CD4-positive, alpha-beta T cell treated with Interleukin-17A for 4 hours (primary cell): Measurements from ENCODE around the gene FNDC3B.
"Not testable (repeated sequence)": the region's sequence is repeated elsewhere in the genome, so short reads cannot be mapped to it uniquely, and the experiment has no call there.

Experiments
- DNase-seq: peaks from one replicate; pipeline ENCODE4 v3.0.0-alpha.2; 2020; ENCODE audit warnings: mixed read lengths

The FNDC3B gene

GRCh38 chr3:172076212-172076611, 36.8 kb downstream of the FNDC3B start:
- DNase-seq: no peak

GRCh38 chr3:172077197-172077757, 37.9 kb downstream of the FNDC3B start:
- DNase-seq: no peak

- no peak for DNase-seq
Observed at GRCh38 chr3:172078244-172078643, 38.9 kb downstream of the FNDC3B start.

- DNase-seq: no peak
Observed at GRCh38 chr3:172078721-172079120, 39.3 kb downstream of the FNDC3B start.

GRCh38 chr3:172079326-172079976, 40.1 kb downstream of the FNDC3B start:
- DNase-seq: no peak

GRCh38 chr3:172080503-172080902, 41.1 kb downstream of the FNDC3B start:
- DNase-seq: no peak

- no peak for DNase-seq
Observed at GRCh38 chr3:172082269-172082668, 42.9 kb downstream of the FNDC3B start.

GRCh38 chr3:172082820-172083513, 43.6 kb downstream of the FNDC3B start:
- DNase-seq: no peak

GRCh38 chr3:172083995-172084409, 44.6 kb downstream of the FNDC3B start:
- DNase-seq: no peak

- no peak for DNase-seq
Observed at GRCh38 chr3:172084871-172085556, 45.6 kb downstream of the FNDC3B start.

- no peak for DNase-seq
Observed at GRCh38 chr3:172085557-172085895, 46.1 kb downstream of the FNDC3B start.

- DNase-seq: no peak
Observed at GRCh38 chr3:172086071-172086470, 46.7 kb downstream of the FNDC3B start.

- no peak for DNase-seq
Observed at GRCh38 chr3:172087198-172087597, 47.8 kb downstream of the FNDC3B start.

GRCh38 chr3:172087602-172088580, 48.5 kb downstream of the FNDC3B start:
- no peak for DNase-seq

- no peak for DNase-seq
Observed at GRCh38 chr3:172089250-172089649, 49.9 kb downstream of the FNDC3B start.

- DNase-seq: no peak
Observed at GRCh38 chr3:172090035-172090434, 50.7 kb downstream of the FNDC3B start.

- DNase-seq: no peak
Observed at GRCh38 chr3:172092658-172093057, 53.3 kb downstream of the FNDC3B start.

- not testable (repeated sequence) for DNase-seq
Observed at GRCh38 chr3:172093581-172094443, 54.4 kb downstream of the FNDC3B start.

GRCh38 chr3:172094621-172095557, 55.5 kb downstream of the FNDC3B start:
- no peak for DNase-seq

GRCh38 chr3:172096881-172097420, 57.6 kb downstream of the FNDC3B start:
- no peak for DNase-seq
